SK-N-SH treated with all-trans-retinoic acid at 6 μM for 48 hours (cell line): ENCODE data around the gene OS9.

ENCODE experiments used
- PATZ1 ChIP-seq: fragments of 250-450 bp; sonication (Bioruptor Pico); IDR thresholded peaks from 2 replicates; pipeline ENCODE4 v1.8.0; 2020; ENCODE audit warnings: mild to moderate bottlenecking, moderate library complexity, borderline replicate concordance
- ZNF565 ChIP-seq: fragments of 450-650 bp; formaldehyde crosslinking; conservative IDR thresholded peaks from 2 replicates; pipeline ENCODE4 v1.5.0; 2020; ENCODE audit warnings: low read depth, mild to moderate bottlenecking, moderate library complexity

GRCh38 chr12:57700317-57700716, 6.4 kb downstream of the OS9 start:
- no peak for TF ChIP-seq PATZ1 (CRISPR knock-in tag)
- no peak for TF ChIP-seq ZNF565 (CRISPR knock-in tag)
